H1 (cell line): ENCODE measurements around the gene ULBP1. TPM values are rescaled to one million over a fixed set of nuclear protein-coding genes. Genes with fewer than 3 reads are reported as not detected.

Experiments used
- CTCF ChIA-PET: fragments of 300-600 bp; sonication (Branson Sonifier 250); formaldehyde crosslinking; loops from one replicate; lab custom pipeline; 2021; ENCODE audit not compliant: partially characterized antibody; lab: Charles Lee
- POLR2A ChIA-PET: fragments of 300-600 bp; sonication (Branson Sonifier 250); formaldehyde crosslinking; loops from one replicate; lab custom pipeline; 2021; ENCODE audit warnings: inconsistent platforms; ENCODE audit not compliant: partially characterized antibody; lab: Charles Lee
- DNase-seq, 2 experiments: peaks; one replicate each; pipeline versions ENCODE4 v3.0.0 to v3.0.0-alpha.2; 2010 to 2022; ENCODE audit warnings: low spot score in 2 of 2, low read depth in 1 of 2, mixed read lengths in 1 of 2
- FAIRE-seq: peaks from 2 replicates; lab custom pipeline; 2011; peaks lifted over from hg19 to GRCh38; lab: Jason Lieb, UNC
- H2AFZ ChIP-seq: 2 replicates; pipeline ENCODE4 v1.8.1; 2012; ENCODE audit warnings: low read length, inconsistent platforms
- H2AK5ac ChIP-seq: 2 replicates; pipeline ENCODE4 v1.6.1; 2013; ENCODE audit warnings: low read depth, low read length
- H2BK120ac ChIP-seq: replicated peaks from 2 replicates; pipeline ENCODE3; 2013; ENCODE audit warnings: low read depth, low read length, inconsistent platforms
- H2BK12ac ChIP-seq: 2 replicates; pipeline ENCODE4 v1.6.1; 2013; ENCODE audit warnings: low read depth, low read length
- H2BK15ac ChIP-seq: 2 replicates; pipeline ENCODE4 v1.6.1; 2013; ENCODE audit warnings: low read length
- H2BK20ac ChIP-seq: 2 replicates; pipeline ENCODE4 v1.6.1; 2013; ENCODE audit warnings: low read length
- H2BK5ac ChIP-seq: 2 replicates; pipeline ENCODE4 v1.6.1; 2013; ENCODE audit warnings: low read depth, low read length
- H3K14ac ChIP-seq: 2 replicates; pipeline ENCODE4 v1.6.1; 2013; ENCODE audit warnings: inconsistent platforms; ENCODE audit not compliant: insufficient read length
- H3K18ac ChIP-seq: 2 replicates; pipeline ENCODE4 v1.6.1; 2013; ENCODE audit warnings: low read length; ENCODE audit errors: extremely low read depth
- H3K23ac ChIP-seq: 2 replicates; pipeline ENCODE4 v1.6.1; 2013; ENCODE audit warnings: inconsistent platforms; ENCODE audit not compliant: insufficient read length
- H3K23me2 ChIP-seq: 2 replicates; pipeline ENCODE4 v1.6.1; 2013; ENCODE audit warnings: low read depth, low read length
- H3K27ac ChIP-seq: 2 replicates; pipeline ENCODE4 v1.6.1; 2011; ENCODE audit warnings: low read depth, low read length, inconsistent platforms
- H3K27me3 ChIP-seq, 4 experiments: replicated peaks in 1 of 4; 1 replicate in 1 of 4; 2 replicates in 3 of 4; pipeline versions ENCODE4 v1.6.1 to v1.8.1; 2011 to 2013; ENCODE audit warnings: low read length in 3 of 4, mild to moderate bottlenecking in 3 of 4, inconsistent platforms in 2 of 4, mixed read lengths in 2 of 4, moderate library complexity in 1 of 4; ENCODE audit not compliant: control insufficient read depth in 3 of 4, insufficient read depth in 3 of 4; ENCODE audit errors: extremely low read depth in 1 of 4
- H3K36me3 ChIP-seq, 4 experiments: 2 replicates each; pipeline versions ENCODE4 v1.6.1 to v1.8.1; 2011 to 2013; ENCODE audit warnings: mild to moderate bottlenecking in 4 of 4, low read length in 3 of 4, moderate library complexity in 2 of 4, control low read depth in 1 of 4, inconsistent platforms in 1 of 4; ENCODE audit not compliant: insufficient read depth in 4 of 4, control insufficient read depth in 2 of 4
- H3K4ac ChIP-seq: replicated peaks from 2 replicates; pipeline ENCODE3; 2013; ENCODE audit warnings: low read length, low read depth, mixed read lengths, inconsistent platforms; ENCODE audit not compliant: insufficient read length
- H3K4me1 ChIP-seq, 4 experiments: replicated peaks in 1 of 4; 1 replicate in 1 of 4; 2 replicates in 3 of 4; pipeline versions ENCODE4 v1.6.1 to v1.8.1; 2011 to 2013; ENCODE audit warnings: low read length in 3 of 4, inconsistent platforms in 2 of 4, mixed read lengths in 1 of 4; ENCODE audit not compliant: insufficient read depth in 4 of 4, control insufficient read depth in 3 of 4
- H3K4me2 ChIP-seq, 2 experiments: 2 replicates each; pipeline versions ENCODE4 v1.6.1 to v1.8.1; 2011 to 2013; ENCODE audit warnings: low read depth in 2 of 2, low read length in 2 of 2, control low read depth in 1 of 2, inconsistent platforms in 1 of 2, mild to moderate bottlenecking in 1 of 2; ENCODE audit not compliant: insufficient read depth in 1 of 2
- H3K4me3 ChIP-seq, 4 experiments: fragments of 200-600, 300-600 bp in 1 of 4; sonication (generic), shearing (Covaris generic), sonication (Bioruptor Twin) in 1 of 4; 2 replicates each; pipeline versions ENCODE4 v1.5.1 to v1.8.1; 2011 to 2016; ENCODE audit warnings: low read length in 4 of 4, low read depth in 3 of 4, control low read depth in 2 of 4, inconsistent platforms in 2 of 4, mild to moderate bottlenecking in 2 of 4, mixed read lengths in 1 of 4, moderate library complexity in 1 of 4; ENCODE audit not compliant: insufficient read depth in 2 of 4; ENCODE audit errors: extremely low read depth in 1 of 4
- H3K56ac ChIP-seq: replicated peaks from 2 replicates; pipeline ENCODE3; 2013; ENCODE audit warnings: low read depth, mild to moderate bottlenecking, mixed read lengths, low read length, inconsistent platforms; ENCODE audit not compliant: insufficient read length
- H3K79me1 ChIP-seq: 2 replicates; pipeline ENCODE4 v1.6.1; 2013; ENCODE audit warnings: low read depth, low read length, control low read depth
- H3K79me2 ChIP-seq, 2 experiments: 2 replicates each; pipeline versions ENCODE4 v1.6.1 to v1.8.1; 2012 to 2013; ENCODE audit warnings: low read length in 2 of 2, mild to moderate bottlenecking in 2 of 2, inconsistent platforms in 1 of 2; ENCODE audit not compliant: insufficient read depth in 2 of 2, control insufficient read depth in 1 of 2
- H3K9ac ChIP-seq, 4 experiments: replicated peaks in 1 of 4; 1 replicate in 1 of 4; 2 replicates in 3 of 4; pipeline versions ENCODE4 v1.6.1 to v1.8.1; 2011 to 2013; ENCODE audit warnings: low read depth in 3 of 4, low read length in 3 of 4, control low read depth in 2 of 4, mild to moderate bottlenecking in 2 of 4, moderate library complexity in 2 of 4, inconsistent platforms in 1 of 4; ENCODE audit errors: extremely low read depth in 1 of 4
- H3K9me3 ChIP-seq, 2 experiments: 2 replicates each; pipeline versions ENCODE4 v1.6.1 to v1.8.1; 2012 to 2013; ENCODE audit warnings: mild to moderate bottlenecking in 2 of 2, moderate library complexity in 2 of 2, control low read depth in 1 of 2, inconsistent platforms in 1 of 2, low read depth in 1 of 2, low read length in 1 of 2, mixed read lengths in 1 of 2; ENCODE audit not compliant: insufficient read depth in 2 of 2
- H4K20me1 ChIP-seq, 2 experiments: replicated peaks in 1 of 2; 2 replicates each; pipeline versions ENCODE3 to v1.8.1; 2011 to 2013; ENCODE audit warnings: inconsistent platforms in 2 of 2, low read length in 2 of 2, mild to moderate bottlenecking in 1 of 2; ENCODE audit not compliant: insufficient read depth in 2 of 2, control insufficient read depth in 1 of 2
- H4K5ac ChIP-seq: 2 replicates; pipeline ENCODE4 v1.6.1; 2013; ENCODE audit warnings: low read length, low read depth, mixed read lengths, inconsistent platforms; ENCODE audit not compliant: insufficient read length
- H4K8ac ChIP-seq: 2 replicates; pipeline ENCODE4 v1.8.0; 2013; ENCODE audit warnings: mild to moderate bottlenecking, moderate library complexity, low read length, inconsistent platforms; ENCODE audit not compliant: insufficient read depth; ENCODE audit errors: extremely low read depth
- H4K91ac ChIP-seq: replicated peaks from 2 replicates; pipeline ENCODE3; 2013; ENCODE audit warnings: low read length, mixed read lengths, inconsistent platforms; ENCODE audit not compliant: insufficient read length
- EP300 ChIP-seq, 2 experiments: IDR thresholded peaks; 1 replicate in 1 of 2; 2 replicates in 1 of 2; pipeline ENCODE4 v1.6.1; 2011 to 2012; ENCODE audit warnings: low read depth in 2 of 2, low read length in 2 of 2, mild to moderate bottlenecking in 2 of 2, borderline replicate concordance in 1 of 2, inconsistent platforms in 1 of 2, moderate library complexity in 1 of 2
- RBBP5 ChIP-seq: IDR thresholded peaks from 2 replicates; pipeline ENCODE4 v1.7.1; 2012; ENCODE audit warnings: low read depth, mild to moderate bottlenecking, inconsistent platforms, low read length, moderate library complexity, borderline replicate concordance
- RNF2 ChIP-seq: fragments of 200-900, 300-1000 bp; sonication (generic); IDR thresholded peaks from 2 replicates; pipeline ENCODE4 v1.7.1; 2016; ENCODE audit warnings: borderline replicate concordance, low read depth, mild to moderate bottlenecking, antibody characterized with exemption, low read length; ENCODE audit not compliant: poor library complexity, severe bottlenecking; ENCODE audit errors: missing control alignments
- RXRA ChIP-seq: IDR thresholded peaks from 2 replicates; pipeline ENCODE4 v1.6.1; 2011; ENCODE audit warnings: low read depth, mild to moderate bottlenecking, low read length, moderate library complexity; ENCODE audit not compliant: insufficient read depth
- SUZ12 ChIP-seq: fragments of 200-600 bp; sonication (generic); IDR thresholded peaks from 2 replicates; pipeline ENCODE4 v1.6.1; 2012; ENCODE audit warnings: mild to moderate bottlenecking, inconsistent platforms, low read length, moderate library complexity, mixed read lengths
- TAF1 ChIP-seq: IDR thresholded peaks from 2 replicates; pipeline ENCODE4 v1.6.1; 2011; ENCODE audit warnings: mild to moderate bottlenecking, low read depth, low read length
- WGBS, 2 experiments: shearing (Covaris generic) in 1 of 2; methylation state at CpG; one replicate each; pipeline versions ENCODE4 v1.1.6 to v1.1.7; 2013 to 2015; ENCODE audit warnings: low lambda C conversion rate in 2 of 2, mixed read lengths in 2 of 2, inconsistent platforms in 1 of 2, low coverage in 1 of 2, missing lambda C conversion rate in 1 of 2; ENCODE audit not compliant: insufficient replicate concordance in 2 of 2, insufficient coverage in 1 of 2, insufficient read length in 1 of 2; ENCODE audit errors: extremely low coverage in 1 of 2, missing lambda C conversion rate in 1 of 2; 5-methylcytosine and 5-hydroxymethylcytosine counted together
- polyA plus RNA-seq, 7 experiments: library from polyadenylated mRNA; depleted of rRNA in 3 of 7; stranded (reverse) in 5 of 7; unstranded in 2 of 7; fragments of >200 nt in 5 of 7; fragments of 200-250 nt in 2 of 7; gene quantifications; 1 replicate in 5 of 7; 2 replicates in 1 of 7; 4 replicates in 1 of 7; pipeline versions ENCODE4 v1.2.1 to v1.2.3, GENCODE V29; 2011 to 2013; ENCODE audit warnings: missing spikeins in 2 of 7, mixed read lengths in 2 of 7
- total RNA-seq: library from RNA; stranded (reverse); fragmentation: NEBNext Ultra II Directional; extraction: Animal tissue kit (Norgen Biotek cat#: 25700); gene quantifications from 2 replicates; pipeline ENCODE4 v1.2.1, GENCODE V29; 2021
- TF ChIP-seq, protein P1 (sequence below): IDR thresholded peaks from 2 replicates; pipeline ENCODE4 v1.6.1; 2011; ENCODE audit warnings: low read depth, mild to moderate bottlenecking, low read length; ENCODE audit not compliant: insufficient read depth

Gene ULBP1
- total and polyA plus RNA-seq, 2 of the 8 experiments (the other 6 are each of a cell fraction or from before 2014, with no cell fraction given): 0.32 to 0.60 TPM

GRCh38 chr6:149942461-149942829 is 21.3 kb upstream of the ULBP1 start:
- Histone ChIP-seq H3K18ac (no peak overlapping the region; the same call in 1 of the 2 replicates), H4K5ac (no peak overlapping the region), H2BK20ac (no peak overlapping the region), H4K91ac (no peak overlapping the region), H3K36me3 (peaks cover 0 to 4% (median 0%) of the 10 kb centered on the region in 4 experiments; a peak in 1 of 8 replicates), H3K4ac (no peak overlapping the region), H2AK5ac (no peak overlapping the region), H3K9ac (no peak overlapping the region), H3K23me2 (peaks cover 13% of the 10 kb centered on the region; the same call in 1 of the 2 replicates), H3K79me2 (no peaks in the 10 kb centered on the region), H3K27me3 (peaks cover 53 to 74% (median 65%) of the 10 kb centered on the region in 4 experiments), H3K56ac (no peak overlapping the region), H3K9me3 (no peaks in the 10 kb centered on the region), H4K8ac (no peak overlapping the region), H3K4me2 (peak overlapping the region; percentile 70 to 93), H3K27ac (no peak overlapping the region), H3K14ac (no peak overlapping the region), H2BK15ac (no peak overlapping the region), H4K20me1 (peaks cover 6 to 9% of the 10 kb centered on the region in 2 experiments), H3K79me1 (no peaks in the 10 kb centered on the region), H3K4me1 (peaks cover 0 to 6% (median 3%) of the 10 kb centered on the region in 4 experiments; a peak in 5 of 7 replicates), H2BK12ac (no peak overlapping the region), H2BK5ac (no peak overlapping the region), H2BK120ac (no peak overlapping the region), H2AFZ (no peak overlapping the region), H3K4me3 (peak overlapping the region in 1 of 4 experiments; percentile 69; a peak in 3 of 8 replicates), H3K23ac (no peak overlapping the region)
- POLR2A ChIA-PET: no interaction called here
- DNase-seq (no peak), FAIRE-seq (no peak)
- 10% methylated on average over 12 of the region's 13 CpGs; no CpG with 5 or more reads in 1 of the 2 experiments for WGBS, 2 experiments
- TF ChIP-seq RNF2 (no peak), EP300 (IDR thresholded peaks at IDR 0.05; ENCODE audit: borderline replicate concordance in 1 of 2, low read depth in 2 of 2, low read length in 2 of 2) (no peak), RXRA (no peak), TAF1 (no peak), RBBP5 (no peak), SUZ12 (peak; percentile 7; the same call in 1 of the 2 replicates)
- TF ChIP-seq, protein P1, sequence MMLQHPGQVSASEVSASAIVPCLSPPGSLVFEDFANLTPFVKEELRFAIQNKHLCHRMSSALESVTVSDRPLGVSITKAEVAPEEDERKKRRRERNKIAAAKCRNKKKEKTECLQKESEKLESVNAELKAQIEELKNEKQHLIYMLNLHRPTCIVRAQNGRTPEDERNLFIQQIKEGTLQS: no peak
- CTCF ChIA-PET: interaction anchor here (0.6 to 0.7 kb wide), 3 partner anchors 32 to 577 kb away, joined by 3 read pairs; no protein-coding TSS in a partner anchor
